HG03108 (cell line): ENCODE data around the gene IRF7.
"Not testable (repeated sequence)": the region's sequence is repeated elsewhere in the genome, so short reads cannot be mapped to it uniquely, and the experiment has no call there.

Experiments used
- ATAC-seq: cut with Tn5 transposase; IDR thresholded peaks from one replicate; pipeline ENCODE4 v1.9.1; 2021; ENCODE audit warnings: moderate library complexity; ENCODE audit not compliant: unreplicated experiment

IRF7 gene

DNA sequence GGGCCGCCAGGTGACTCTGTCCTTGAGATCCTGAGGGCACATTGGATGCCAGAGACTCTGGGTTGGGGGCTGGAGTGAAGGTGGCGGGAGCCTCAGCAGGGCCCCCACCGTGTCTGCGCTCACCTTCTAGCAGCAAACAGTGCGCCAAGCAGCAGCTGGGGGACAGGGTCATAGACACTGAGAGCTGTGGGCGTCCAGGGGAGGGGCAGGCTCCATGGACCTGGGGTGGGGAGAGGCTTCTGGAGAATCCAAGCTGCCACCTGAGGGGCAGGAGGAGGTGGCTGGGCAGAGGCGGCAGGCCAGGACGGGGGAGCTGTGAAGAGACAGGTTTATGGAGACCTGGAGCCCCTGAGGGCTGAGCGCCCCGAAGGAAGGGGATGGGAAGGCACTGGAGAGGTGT lies 31.5 kb downstream of the IRF7 start:
- no peak for ATAC-seq

DNA sequence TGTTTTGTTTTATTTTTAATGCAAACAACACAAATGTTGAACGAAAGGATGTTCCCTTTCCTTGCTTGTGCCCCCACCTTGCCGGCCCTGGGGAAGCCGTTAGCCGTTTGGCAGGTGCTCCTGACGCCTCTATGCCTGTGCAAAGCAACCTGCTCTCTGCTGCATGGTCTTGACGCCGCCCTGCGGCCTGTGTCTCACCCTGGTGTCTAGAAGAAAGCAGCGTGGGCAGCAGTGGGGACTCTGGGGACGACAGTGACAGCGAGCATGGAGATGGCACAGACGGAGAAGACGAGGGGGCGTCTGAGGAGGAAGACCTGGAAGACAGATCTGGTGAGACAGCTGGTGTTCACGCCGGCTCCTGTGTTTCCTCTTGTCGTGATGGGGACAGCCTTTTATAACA lies 34.0 kb downstream of the IRF7 start:
- ATAC-seq = no peak

DNA sequence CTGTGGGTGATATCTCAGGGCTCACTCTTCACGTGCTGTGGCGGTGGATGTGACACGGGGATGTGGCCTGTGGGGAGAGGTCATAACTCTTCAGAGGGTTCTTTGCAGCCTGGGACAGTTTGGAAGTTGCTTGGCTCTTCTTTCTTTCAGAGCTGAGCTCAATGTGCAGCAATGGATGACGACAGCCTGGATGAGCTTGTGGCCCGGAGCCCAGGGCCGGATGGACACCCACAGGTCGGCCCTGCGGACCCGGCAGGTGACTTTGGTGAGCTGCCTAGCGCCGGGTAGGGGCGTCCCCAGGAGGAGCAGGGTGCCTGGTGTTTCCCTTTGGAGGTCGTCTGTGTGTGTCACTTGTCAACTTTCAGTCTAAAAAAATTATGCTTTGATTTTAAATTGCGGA lies 34.4 kb downstream of the IRF7 start:
- no peak for ATAC-seq

DNA sequence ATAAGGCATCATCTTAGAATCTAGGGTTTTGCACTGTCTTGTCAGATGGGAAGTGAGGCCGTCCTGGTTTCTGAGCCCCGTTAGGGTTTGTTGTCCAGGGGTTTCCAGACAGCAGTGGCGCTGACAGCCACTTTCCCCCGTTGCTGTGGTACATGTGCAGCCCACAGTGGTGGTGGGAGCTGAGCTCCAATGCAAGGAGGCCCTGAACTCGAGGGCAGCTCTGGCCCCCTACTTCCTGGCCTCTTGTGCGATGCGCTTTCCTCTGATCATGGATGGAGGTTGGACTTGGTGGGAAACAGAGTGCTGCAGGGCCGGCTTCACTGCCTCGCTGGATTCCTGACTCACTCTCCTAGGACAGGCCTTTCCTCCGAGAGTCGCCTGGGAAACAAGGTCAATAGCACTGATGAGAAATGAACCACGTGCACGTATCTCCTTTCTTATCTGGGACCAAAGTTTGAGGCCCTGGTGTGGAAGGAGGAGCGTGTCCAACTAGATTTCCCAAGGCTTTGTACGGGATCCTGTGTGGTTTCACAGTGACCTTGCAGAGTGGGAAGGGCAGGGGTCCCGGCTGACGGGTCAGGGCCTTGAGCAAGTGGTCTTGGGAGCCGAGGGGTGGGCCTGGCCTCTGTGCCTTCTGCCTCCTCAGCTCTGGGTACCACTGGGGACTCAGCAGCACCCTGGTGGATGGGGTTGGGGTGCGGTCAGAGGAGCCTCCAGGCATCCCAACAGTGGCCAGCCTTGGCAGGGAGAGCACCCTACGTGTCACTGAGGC lies 35.7 kb downstream of the IRF7 start:
- no peak for ATAC-seq

DNA sequence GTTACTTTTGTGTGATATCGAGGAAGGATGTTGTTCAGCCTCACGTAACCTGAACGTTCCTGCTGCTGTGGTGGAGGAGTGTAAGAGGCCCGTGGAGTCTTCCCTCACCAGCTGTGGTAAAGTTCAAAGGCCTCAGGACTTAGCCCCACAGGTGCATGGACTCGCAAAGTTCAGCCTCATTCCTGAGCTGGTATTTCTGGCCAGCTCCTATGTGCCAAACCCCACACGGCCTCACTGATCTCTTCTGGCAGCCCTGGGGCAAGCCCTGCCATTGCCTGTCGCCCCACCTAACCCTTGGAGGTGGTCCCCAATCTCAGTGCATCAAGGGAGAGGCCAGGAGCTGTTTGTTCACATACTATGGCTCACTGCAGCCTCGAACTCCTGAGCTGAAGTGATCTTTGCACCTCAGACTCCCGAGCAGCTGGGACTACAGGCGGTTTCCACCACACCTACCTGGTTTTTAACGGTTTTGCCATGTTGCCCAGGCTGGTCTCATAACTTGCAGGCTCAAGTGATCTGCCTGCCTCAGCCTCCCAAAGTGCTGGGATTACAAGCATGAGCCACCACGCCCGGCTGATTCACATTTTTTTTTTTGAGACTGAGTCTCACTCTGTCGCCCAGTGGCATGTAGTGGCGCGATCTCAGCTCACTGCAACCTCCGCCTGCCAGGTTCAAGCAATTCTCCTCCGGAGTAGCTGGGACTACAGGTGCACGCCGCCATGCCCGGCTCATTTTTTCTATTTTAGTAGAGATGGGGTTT lies 37.3 kb downstream of the IRF7 start:
- no peak for ATAC-seq

DNA sequence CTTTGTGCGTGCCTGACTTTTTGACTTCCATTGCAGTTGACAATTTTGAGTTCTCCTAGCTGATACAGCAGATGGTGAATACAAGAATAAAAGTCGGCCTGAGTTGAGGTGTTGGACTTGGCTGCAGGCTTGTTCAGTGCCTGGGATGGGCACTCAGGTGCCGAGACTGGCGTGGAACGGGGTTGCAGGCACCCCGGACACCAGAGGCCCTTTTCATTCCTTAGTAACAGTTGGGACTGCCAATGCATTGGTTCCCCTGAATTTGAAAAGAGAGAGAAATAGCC lies 38.2 kb downstream of the IRF7 start:
- no peak for ATAC-seq

DNA sequence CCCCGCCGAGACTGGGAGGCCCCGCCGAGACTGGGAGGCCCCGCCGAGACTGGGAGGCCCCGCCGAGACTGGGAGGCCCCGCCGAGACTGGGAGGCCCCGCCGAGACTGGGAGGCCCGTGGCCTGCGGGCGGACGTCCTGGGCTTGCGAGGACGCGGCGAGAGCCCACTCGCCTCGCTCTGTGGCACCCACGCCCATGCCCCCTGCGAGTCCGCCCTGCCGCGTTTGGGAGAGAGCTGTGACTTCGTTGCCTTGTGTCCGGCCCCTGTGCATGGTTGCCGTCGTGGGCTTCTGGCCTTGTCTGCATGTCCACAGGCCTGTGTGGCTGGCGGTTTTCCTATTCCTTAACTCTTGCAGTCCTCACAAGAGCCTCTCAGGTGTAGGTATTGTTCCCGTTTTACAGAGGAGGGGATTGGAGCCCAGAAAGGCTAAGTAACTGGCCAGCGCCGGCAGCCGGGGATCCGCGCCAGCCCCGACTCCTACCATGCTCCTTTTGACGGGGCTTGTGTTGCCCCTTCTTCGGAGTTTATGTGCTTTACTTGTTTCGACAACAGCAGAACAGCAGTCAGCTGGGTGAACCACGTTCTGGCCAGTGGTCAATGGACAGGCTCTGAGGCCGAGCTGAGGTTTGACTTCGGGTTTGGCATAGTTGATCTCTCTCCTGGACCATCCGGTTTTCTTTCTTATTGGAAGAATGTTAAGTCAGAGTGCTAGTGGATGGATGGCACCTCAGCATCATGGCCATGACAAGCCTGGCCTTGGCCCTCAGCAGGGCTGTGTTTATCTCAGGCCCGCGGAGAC lies 38.7 kb downstream of the IRF7 start:
- no peak for ATAC-seq

DNA sequence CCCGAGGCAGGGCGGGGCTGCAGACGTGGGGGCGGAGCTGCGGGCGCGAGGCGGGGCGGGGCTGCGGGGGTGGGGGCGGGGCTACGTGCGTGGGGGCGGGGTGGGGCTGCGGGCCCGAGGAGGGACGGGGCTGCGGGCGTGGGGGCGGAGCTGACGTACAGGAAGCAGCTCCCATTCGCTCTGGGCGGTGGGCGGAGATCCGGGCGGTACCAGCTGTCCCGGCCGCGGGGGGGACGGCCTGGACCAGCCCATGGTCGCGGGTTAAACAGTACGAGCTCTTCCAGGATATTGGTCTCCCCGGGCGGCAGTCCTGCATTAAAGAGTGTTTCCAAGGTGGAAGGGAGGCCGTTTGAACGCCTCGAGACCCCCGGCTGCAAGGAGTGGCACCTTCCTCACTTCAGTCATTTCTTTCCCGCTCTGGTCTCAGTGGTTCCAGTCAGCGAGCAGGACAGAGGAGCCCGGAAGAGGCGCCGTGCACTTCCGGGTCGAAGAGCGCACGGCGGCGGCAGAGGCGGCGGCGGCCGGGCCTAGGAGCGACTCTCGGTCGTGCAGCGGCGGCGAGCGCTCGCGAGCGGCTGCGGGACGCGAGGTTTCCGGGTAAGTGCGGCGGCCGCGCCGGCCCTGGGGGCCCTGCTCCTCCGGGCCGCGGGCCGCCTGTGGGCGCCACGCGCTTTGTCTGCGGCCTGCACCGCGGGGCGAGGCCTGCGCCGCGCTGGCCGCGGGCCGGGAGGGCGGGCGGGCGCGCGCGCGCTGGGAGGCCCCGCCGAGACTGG lies 39.6 kb downstream of the IRF7 start, which contains the start of gene PHRF1:
Gene PHRF1, plus strand, starts transcription at position 475 of the 773 bp plus-strand sequence. CDS start 5,043 bp downstream, outside the sequence.
- peak; percentile 72 for ATAC-seq

DNA sequence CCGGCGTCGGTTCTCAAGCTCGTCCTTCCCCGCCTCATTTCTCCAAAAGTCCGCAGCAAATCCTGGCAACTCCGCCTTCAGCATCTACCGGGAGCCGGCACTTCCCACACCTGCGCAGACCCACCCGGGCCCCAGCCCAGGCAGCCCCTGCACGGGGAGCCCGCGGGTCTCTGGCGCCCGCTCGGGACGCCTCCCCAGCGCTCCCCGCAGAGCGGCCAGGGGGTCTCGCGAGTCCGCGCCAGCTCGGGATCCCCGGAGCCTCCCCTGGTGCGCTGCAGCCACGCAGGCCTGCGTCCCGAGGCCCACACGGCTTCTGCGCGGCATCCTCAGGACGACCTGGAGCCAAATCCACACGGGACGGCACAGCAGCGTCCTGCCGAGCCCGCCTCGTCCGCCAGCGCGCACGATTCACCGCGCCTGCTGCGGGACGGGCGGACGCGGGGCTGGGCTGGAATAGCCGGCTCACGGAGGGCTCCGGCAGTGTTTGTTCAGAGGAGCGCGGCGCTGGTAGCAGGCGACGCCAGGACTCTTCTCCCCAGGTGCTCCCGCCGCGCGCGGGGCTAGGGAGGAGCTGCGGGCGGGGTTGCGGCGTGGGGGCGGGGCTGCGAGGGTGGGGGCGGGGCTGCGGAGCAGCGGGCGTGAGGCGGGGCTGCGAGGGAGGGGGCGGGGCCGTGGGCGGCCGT lies 40.3 kb downstream of the IRF7 start:
- peak; percentile 40 for ATAC-seq

DNA sequence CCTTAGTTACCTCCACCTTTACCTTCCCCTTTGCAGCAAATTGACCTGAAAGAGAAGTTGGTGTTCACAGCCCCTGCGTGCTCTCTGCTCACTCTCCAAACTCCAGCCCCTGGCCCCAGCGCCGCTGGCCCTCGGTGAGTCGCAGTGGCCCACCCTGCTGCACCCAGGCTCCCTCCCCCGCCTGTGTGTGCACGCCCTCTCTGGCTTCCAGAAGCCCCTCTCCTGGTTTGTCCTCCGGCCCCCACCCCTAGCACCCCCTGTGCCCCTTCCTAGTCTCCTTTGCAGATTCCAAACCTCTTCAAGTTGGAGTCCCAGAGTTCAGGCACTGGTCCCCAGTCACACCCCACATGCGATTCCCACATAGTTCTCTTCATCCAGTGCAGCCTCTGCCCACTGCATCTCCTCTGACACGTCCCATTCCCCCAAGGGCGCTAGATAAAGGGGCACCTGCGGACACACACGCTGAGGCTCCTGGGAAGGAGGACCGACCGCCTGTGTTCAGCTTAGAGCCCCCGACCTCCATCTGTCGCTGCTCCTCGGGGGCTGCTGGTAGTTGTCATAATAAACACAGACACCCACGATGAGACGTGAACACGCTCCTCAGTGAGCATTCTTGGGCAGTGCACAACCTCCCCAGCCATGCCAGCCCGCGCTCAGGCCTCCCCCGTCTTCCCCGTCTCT lies 41.0 kb downstream of the IRF7 start:
- ATAC-seq = no peak

DNA sequence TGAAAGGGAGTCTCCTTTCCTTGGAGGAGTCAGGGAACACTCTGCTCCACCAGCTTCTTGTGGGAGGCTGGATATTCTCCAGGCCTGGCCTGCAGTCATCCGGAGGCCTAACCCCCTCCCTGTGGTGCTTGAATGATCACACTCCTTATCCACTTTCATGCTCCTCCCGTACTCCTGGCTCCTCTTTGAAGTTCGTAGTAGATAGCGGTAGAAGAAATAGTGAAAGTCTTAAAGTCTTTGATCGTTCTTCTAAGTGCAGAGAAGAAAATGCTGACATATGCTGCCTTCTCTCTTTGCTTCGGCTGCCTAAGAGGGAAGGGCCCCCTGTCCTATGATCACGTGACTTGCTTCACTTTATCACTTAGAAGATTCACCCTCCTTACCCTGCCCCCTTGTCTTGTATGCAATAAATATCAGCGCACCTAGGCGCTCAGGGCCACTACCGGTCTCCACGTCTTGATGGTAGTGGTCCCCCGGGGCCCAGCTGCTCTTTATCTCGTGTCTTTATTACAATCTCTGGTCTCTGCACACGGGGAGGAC lies 41.6 kb downstream of the IRF7 start:
- not testable (repeated sequence) for ATAC-seq

DNA sequence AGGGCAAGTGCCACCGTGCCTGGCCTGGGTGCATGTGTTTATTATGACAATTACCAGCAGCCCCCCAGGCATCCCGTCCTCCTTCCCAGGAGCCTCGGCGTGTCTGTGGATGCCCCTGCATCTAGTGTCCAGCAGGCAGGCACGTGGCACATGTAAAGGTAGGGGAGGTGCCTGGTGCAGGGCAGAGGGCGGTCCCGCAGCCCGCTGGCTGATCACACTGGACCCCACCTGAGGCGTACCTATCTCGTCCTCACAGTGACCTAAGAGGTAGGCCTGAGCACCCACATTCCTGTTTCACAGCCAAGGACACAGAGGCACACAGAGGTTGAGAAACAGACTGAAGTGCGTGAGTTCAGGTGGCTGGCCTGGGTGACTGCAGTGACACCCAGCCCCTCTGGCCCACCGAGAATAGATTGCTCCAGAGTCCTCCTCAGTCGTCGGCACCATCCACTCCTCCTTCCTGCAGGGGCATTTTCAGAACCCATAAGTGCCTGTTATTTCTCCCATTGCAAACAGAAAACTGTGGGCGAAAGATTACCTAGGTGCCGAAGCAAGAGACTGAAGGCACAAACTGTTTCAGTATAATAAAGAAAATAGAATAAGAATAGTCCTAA lies 42.5 kb downstream of the IRF7 start:
- no peak for ATAC-seq

DNA sequence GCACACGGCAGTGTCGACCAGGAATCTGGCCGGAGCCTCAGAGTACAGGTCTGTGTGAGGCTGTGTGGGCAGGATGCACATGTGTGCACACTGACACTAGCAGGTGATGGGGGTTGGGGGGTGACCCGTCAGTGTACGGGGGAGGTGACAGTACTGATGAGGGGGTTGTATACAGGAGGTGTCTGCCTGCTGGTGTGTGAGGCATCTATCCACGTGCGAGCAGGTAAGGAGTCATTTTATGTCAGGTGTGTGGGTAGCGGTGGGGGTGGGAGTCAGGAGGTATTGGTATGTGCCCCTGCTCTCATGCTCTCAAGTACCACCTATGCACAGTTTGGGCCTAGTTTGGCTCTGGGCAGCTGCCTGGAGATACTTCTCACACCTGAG lies 44.0 kb downstream of the IRF7 start:
- ATAC-seq = no peak

DNA sequence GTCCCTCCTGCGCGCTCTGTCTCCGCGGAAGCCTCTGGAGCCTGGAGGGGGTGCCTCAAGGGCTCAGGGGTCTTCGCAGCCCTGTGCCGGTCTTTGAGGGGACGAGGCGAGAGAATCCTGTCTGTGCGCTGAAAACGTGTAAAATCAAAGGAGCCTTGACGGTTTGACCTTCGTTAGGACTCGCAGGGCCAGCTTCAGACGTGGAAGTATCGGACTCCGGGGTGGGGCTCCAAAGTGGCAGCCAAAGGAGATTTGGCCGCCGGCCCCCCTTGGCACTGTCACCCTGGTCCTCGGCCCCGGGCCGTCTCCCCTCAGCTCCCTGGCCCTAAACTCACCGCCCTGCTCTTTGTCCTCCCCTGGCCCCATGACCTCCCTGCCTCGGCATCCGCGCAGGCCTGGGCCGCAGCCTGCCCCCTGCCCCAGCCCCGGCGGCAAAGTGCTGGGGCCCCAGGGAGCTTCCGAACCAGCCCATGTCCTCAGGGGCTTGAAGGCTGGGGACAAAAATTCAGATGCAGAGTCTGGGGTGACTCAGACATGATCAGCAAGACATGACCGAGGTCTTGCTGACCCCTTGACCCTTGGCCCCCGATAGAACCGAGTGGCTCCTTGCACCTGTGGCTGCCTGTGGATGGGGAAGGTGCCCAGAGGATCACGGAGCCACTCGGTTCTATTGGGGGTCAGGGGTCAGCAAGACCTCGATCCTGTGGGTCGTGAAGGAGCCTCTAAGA lies 46.4 kb downstream of the IRF7 start:
- ATAC-seq = no peak

DNA sequence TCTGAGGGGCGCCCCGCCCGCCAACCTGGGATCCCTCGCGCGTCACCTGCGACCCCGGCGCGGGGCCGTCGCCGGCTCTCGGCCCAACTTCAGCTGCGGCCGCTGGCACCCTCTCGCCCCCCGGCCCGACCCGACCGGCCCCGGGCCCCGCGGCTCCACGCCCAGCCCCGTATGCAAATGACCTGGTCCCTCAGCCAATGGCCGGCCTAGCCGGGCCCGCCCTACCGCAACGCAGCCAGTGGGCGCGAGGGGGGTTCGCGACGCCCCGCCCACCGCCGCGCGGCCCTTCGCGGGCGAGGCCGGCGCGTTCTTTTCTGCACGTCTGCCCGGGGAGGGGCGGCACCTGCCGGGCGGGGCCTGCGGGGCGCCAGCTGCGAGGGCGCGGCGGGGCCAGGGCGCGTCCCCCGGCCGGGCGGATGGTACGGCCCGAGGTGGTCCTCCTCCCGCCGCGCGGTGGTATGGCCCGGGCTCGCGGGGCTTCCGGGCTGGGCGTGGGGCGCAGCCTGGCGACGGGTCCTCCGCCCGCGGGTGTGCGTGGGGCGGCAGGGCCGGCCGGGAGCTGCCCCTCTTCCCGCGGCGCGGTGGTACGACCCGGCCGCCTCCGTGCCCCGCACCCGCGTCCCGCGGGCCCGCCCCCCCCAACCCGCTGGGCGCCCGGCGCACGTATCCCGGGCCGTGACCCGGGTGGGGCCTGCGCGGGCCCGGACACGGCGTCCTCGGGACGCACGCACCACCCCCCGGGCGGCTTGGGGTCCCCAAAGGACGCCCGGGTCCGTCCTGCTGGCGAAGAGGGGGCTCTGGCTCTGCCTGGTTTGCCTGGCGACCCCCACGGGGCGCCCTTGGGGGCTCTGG lies 47.2 kb downstream of the IRF7 start:
- peak; percentile 85 for ATAC-seq

DNA sequence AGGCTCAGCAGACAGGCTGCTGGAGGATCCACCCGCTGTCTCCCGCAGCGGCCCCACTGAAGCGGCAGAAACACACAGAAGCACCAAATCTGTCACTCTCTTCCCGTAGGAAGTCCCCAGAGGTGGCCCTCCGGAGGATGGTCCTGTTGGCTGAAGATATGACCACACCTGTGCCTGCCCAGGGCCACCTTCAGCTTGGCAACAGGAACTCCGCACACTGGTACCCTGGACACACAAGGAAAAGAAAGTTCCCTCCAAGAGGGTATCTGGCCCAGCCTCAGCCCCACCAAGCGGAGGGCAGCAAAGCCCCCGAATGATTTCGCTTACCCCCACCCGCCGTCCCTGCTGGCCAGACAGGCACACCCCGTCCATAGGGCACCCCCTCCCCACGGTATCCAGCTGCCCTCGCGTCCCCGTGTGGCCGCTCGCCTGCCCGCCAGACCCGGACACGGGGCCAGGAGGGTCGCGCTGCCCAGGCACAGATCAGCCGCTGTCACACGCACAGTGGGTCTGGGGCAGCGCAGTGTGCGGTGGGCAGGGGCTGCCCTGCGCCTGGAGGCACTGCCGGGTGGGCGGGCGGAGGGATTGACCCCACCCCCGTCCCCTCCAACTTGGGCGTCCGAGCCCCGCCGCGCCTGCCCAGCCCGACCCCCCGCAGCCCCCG lies 48.0 kb downstream of the IRF7 start:
- no peak for ATAC-seq

DNA sequence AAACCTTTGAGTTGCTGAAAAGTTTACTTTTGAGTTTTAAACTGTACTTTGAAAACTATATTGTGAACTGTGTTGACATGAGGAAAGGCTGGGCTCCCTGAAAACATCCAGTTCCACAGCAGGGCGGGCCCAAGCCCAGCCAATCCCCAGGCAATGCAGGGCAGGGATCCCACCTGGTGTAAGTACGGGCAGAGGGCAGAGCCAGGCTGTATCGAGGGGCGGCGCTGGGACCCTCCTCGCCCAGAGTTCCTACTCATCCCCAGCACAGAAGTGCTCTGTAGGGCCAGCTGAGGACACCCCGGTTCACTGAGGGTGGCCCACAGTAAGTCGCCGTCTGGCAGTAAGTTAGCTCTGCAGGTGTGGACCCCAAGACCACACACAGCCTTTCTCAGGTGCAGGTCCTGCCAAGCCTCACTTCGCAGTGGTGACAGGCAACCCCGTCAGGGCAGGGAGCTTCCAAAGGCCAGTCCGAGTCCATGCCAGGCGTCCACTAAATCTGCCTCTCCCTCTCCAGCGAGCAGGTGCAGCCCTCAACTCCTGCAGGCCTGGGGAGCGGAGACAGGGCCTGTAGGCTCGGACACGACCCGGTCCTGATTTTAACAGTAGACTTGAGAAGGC lies 48.6 kb downstream of the IRF7 start:
- no peak for ATAC-seq
